Measurements from ENCODE around the gene LINC00632. TPM values are rescaled to one million over a fixed set of nuclear protein-coding genes. Genes with fewer than 3 reads are reported as not detected.

LINC00632 gene
- total and polyA plus RNA-seq, 7 experiments from 2014 or later: 0.28 to 9.9 (median 1.9) TPM; not detected in 1

- H3K27me3 ChIP-seq (ENCODE audit: control insufficient read depth in 2 of 2, insufficient read depth in 2 of 2, low read length in 2 of 2): no peaks in the 10 kb centered on the region
- DNase-seq (no peak), ATAC-seq (no peak)
- no peaks in the 10 kb centered on the region for H3K36me3 ChIP-seq (ENCODE audit: control insufficient read depth in 2 of 3, insufficient read depth in 3 of 3, low read length in 3 of 3)
- Mint-ChIP-seq H3K4me1 (no peaks in the 10 kb centered on the region), H3K27me3 (no peaks in the 10 kb centered on the region), H3K9me3 (no peaks in the 10 kb centered on the region), H3K36me3 (no peaks in the 10 kb centered on the region), H3K4me3 (no peak overlapping the region), H3K27ac (no peak overlapping the region)
- ChIA-PET CTCF (no interaction called here), POLR2A (no interaction called here)
- intact Hi-C loops (cut with micrococcal nuclease): no loop called here
- H3K4me1 ChIP-seq (ENCODE audit: control insufficient read depth in 2 of 2, insufficient read depth in 2 of 2, low read length in 2 of 2): no peaks in the 10 kb centered on the region
- no peak overlapping the region for H3K27ac ChIP-seq (ENCODE audit: low read depth, low read length)
- no peak overlapping the region for H3K4me3 ChIP-seq (ENCODE audit: low read length)
- no peaks in the 10 kb centered on the region for H3K9me3 ChIP-seq (ENCODE audit: control insufficient read depth in 2 of 3, low read length in 3 of 3)
Measured at GRCh38 chrX:140794642-140795041, 85.1 kb downstream of the LINC00632 start.

DNA sequence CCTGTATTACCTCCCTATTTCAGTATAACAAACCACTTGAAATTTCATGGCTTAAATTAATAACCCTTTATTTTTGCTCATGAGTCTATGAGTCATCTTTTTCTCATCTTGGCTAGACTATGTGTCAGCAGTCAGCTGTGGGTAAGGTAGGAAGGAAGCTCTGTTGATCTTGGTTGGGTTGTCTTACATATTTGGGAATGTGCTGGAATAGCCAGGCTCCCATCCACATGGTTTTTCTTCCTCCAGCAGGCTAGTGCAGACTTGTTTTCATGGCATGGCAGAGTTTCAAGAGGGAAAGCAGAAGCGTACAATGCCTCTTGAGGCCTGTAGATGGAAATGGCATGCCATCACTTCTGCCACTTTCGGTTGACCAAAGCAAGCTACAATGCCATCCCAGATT is 89.7 kb downstream of the LINC00632 start:
- no peaks in the 10 kb centered on the region for H3K9me3 ChIP-seq (ENCODE audit: control insufficient read depth in 2 of 3, low read length in 3 of 3)
- ATAC-seq (no peak), DNase-seq (no peak)
- H3K4me3 ChIP-seq (ENCODE audit: low read length): no peak overlapping the region
- intact Hi-C loops (cut with micrococcal nuclease): no loop called here
- Mint-ChIP-seq H3K9me3 (no peaks in the 10 kb centered on the region), H3K27me3 (no peaks in the 10 kb centered on the region), H3K36me3 (no peaks in the 10 kb centered on the region), H3K4me1 (no peaks in the 10 kb centered on the region), H3K27ac (no peak overlapping the region), H3K4me3 (no peak overlapping the region)
- no peaks in the 10 kb centered on the region for H3K27me3 ChIP-seq (ENCODE audit: control insufficient read depth in 2 of 2, insufficient read depth in 2 of 2, low read length in 2 of 2)
- no peaks in the 10 kb centered on the region for H3K36me3 ChIP-seq (ENCODE audit: control insufficient read depth in 2 of 3, insufficient read depth in 3 of 3, low read length in 3 of 3)
- H3K4me1 ChIP-seq (ENCODE audit: control insufficient read depth in 2 of 2, insufficient read depth in 2 of 2, low read length in 2 of 2): no peaks in the 10 kb centered on the region
- H3K27ac ChIP-seq (ENCODE audit: low read depth, low read length): no peak overlapping the region
- ChIA-PET POLR2A (no interaction called here), CTCF (no interaction called here)

DNA sequence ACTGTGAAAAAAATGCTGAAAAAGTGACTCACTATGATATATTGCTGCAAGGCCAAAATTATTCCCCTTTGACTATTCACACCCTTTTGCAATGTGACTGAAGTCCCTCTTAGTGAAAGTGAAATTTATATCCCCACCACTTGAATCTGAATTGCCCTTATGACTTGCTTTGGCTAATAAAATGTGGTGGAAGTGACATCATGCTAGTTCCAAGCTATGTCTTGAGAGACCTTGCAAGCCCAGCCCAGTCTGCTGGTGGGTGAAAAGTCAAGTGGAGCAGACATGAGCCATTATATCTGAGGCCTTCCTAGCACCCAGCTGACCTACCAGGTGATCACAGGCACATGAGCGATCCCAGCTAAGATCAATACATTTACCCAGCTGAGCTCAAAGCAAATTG is 94.7 kb downstream of the LINC00632 start:
- no peaks in the 10 kb centered on the region for H3K27me3 Mint-ChIP-seq

DNA sequence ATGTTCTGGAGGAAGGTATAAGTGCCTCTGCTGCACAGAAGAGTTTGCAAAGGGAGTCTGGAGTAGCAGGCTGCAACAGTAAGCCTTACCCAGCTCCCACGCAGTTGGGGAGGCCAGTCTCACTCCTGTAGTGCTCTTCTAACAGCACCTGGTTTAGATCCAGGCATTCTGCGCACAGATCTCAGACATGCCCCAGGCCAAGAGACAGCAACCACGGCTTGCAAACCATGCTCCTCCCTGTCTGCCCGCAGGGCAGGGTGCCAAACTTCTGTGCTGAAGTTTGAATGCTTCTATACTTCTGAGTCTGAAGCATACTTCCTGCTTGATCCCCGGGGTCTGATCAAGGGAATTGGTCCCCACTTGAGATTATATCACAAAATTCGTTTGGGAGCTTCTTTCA is 106.3 kb downstream of the LINC00632 start:
- intact Hi-C loops (cut with micrococcal nuclease): no loop called here
- CTCF ChIA-PET: no interaction called here
- peaks cover 1 to 34% (median 12%) of the 10 kb centered on the region in 11 donors for H3K9me3 Mint-ChIP-seq

More for the DNA sequence above, 94.7 kb downstream of the LINC00632 start:
- Mint-ChIP-seq H3K9me3 (peaks cover 0 to 31% (median 7%) of the 10 kb centered on the region in 11 donors), H3K4me1 (no peaks in the 10 kb centered on the region), H3K27ac (no peak overlapping the region), H3K4me3 (no peak overlapping the region), H3K36me3 (no peaks in the 10 kb centered on the region)
- no peaks in the 10 kb centered on the region for H3K4me1 ChIP-seq (ENCODE audit: control insufficient read depth in 2 of 2, insufficient read depth in 2 of 2, low read length in 2 of 2)
- POLR2A ChIA-PET: no interaction called here
- intact Hi-C loops (cut with micrococcal nuclease): no loop called here
- no peak overlapping the region for H3K27ac ChIP-seq (ENCODE audit: low read depth, low read length)
- no peak overlapping the region for H3K4me3 ChIP-seq (ENCODE audit: low read length)
- no peaks in the 10 kb centered on the region for H3K9me3 ChIP-seq (ENCODE audit: control insufficient read depth in 2 of 3, low read length in 3 of 3)
- no peaks in the 10 kb centered on the region for H3K36me3 ChIP-seq (ENCODE audit: control insufficient read depth in 2 of 3, insufficient read depth in 3 of 3, low read length in 3 of 3)
- CTCF ChIA-PET: no interaction called here
- ATAC-seq (no peak), DNase-seq (no peak)
- H3K27me3 ChIP-seq (ENCODE audit: control insufficient read depth in 2 of 2, insufficient read depth in 2 of 2, low read length in 2 of 2): no peaks in the 10 kb centered on the region

DNA sequence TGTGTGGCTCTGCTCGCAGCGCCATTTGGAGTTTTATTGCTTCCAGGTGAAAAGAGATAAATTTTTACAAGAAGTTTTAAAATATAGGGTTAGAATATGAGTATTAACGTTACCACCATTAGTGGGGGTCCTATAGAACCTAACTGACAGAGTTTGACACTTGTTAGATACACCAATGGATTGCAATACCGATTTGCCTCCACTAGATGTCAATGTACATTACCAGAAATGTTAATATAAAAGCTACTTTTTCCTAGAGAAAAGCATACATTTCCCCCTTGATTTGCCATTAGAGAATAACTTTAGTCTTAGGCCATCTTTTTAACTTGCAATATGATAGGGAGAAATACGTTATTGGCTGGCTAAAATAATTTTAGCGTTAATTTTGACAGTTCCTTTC is 108.4 kb downstream of the LINC00632 start:
- DNase-seq (no peak), ATAC-seq (no peak)
- POLR2A ChIA-PET: no interaction called here
- intact Hi-C loops (cut with micrococcal nuclease): no loop called here
- Histone ChIP-seq H3K4me1 (ENCODE audit: control insufficient read depth in 2 of 2, insufficient read depth in 2 of 2, low read length in 2 of 2) (no peaks in the 10 kb centered on the region), H3K9me3 (ENCODE audit: control insufficient read depth in 2 of 3, low read length in 3 of 3) (no peaks in the 10 kb centered on the region), H3K4me3 (ENCODE audit: low read length) (no peak overlapping the region), H3K36me3 (ENCODE audit: control insufficient read depth in 2 of 3, insufficient read depth in 3 of 3, low read length in 3 of 3) (no peaks in the 10 kb centered on the region), H3K27ac (ENCODE audit: low read depth, low read length) (no peak overlapping the region), H3K27me3 (ENCODE audit: control insufficient read depth in 2 of 2, insufficient read depth in 2 of 2, low read length in 2 of 2) (no peaks in the 10 kb centered on the region)
- peaks cover 0 to 6% (median 0%) of the 10 kb centered on the region in 7 donors for H3K4me1 Mint-ChIP-seq
- no peaks in the 10 kb centered on the region for H3K36me3 Mint-ChIP-seq
- CTCF ChIA-PET: no interaction called here
- no peak overlapping the region for H3K27ac Mint-ChIP-seq
- peaks cover 0 to 14% (median 3%) of the 10 kb centered on the region in 11 donors for H3K9me3 Mint-ChIP-seq
- H3K4me3 Mint-ChIP-seq: no peak overlapping the region
- no peaks in the 10 kb centered on the region for H3K27me3 Mint-ChIP-seq

More for the DNA sequence above, 106.3 kb downstream of the LINC00632 start:
- Histone ChIP-seq H3K9me3 (ENCODE audit: control insufficient read depth in 2 of 3, low read length in 3 of 3) (no peaks in the 10 kb centered on the region), H3K27me3 (ENCODE audit: control insufficient read depth in 2 of 2, insufficient read depth in 2 of 2, low read length in 2 of 2) (no peaks in the 10 kb centered on the region), H3K4me1 (ENCODE audit: control insufficient read depth in 2 of 2, insufficient read depth in 2 of 2, low read length in 2 of 2) (no peaks in the 10 kb centered on the region), H3K4me3 (ENCODE audit: low read length) (no peak overlapping the region), H3K36me3 (ENCODE audit: control insufficient read depth in 2 of 3, insufficient read depth in 3 of 3, low read length in 3 of 3) (no peaks in the 10 kb centered on the region), H3K27ac (ENCODE audit: low read depth, low read length) (no peak overlapping the region)
- ATAC-seq (no peak), DNase-seq (no peak)
- Mint-ChIP-seq H3K27ac (no peak overlapping the region), H3K4me1 (peaks cover 0 to 1% (median 0%) of the 10 kb centered on the region in 7 donors), H3K27me3 (peaks cover 0 to 4% (median 0%) of the 10 kb centered on the region in 5 donors), H3K36me3 (peaks cover 0 to 3% (median 0%) of the 10 kb centered on the region in 5 donors), H3K4me3 (no peak overlapping the region)
- POLR2A ChIA-PET: no interaction called here

GRCh38 chrX:140821280-140821679 is 111.7 kb downstream of the LINC00632 start:
- Histone ChIP-seq H3K9me3 (ENCODE audit: control insufficient read depth in 2 of 3, low read length in 3 of 3) (no peaks in the 10 kb centered on the region), H3K27ac (ENCODE audit: low read depth, low read length) (no peak overlapping the region), H3K27me3 (ENCODE audit: control insufficient read depth in 2 of 2, insufficient read depth in 2 of 2, low read length in 2 of 2) (no peaks in the 10 kb centered on the region), H3K4me1 (ENCODE audit: control insufficient read depth in 2 of 2, insufficient read depth in 2 of 2, low read length in 2 of 2) (no peaks in the 10 kb centered on the region), H3K36me3 (ENCODE audit: control insufficient read depth in 2 of 3, insufficient read depth in 3 of 3, low read length in 3 of 3) (no peaks in the 10 kb centered on the region), H3K4me3 (ENCODE audit: low read length) (no peak overlapping the region)
- Mint-ChIP-seq H3K9me3 (no peaks in the 10 kb centered on the region), H3K4me1 (peaks cover 0 to 7% (median 0%) of the 10 kb centered on the region in 7 donors), H3K36me3 (no peaks in the 10 kb centered on the region), H3K27me3 (no peaks in the 10 kb centered on the region), H3K4me3 (no peak overlapping the region), H3K27ac (no peak overlapping the region)
- intact Hi-C loops (cut with micrococcal nuclease): no loop called here
- DNase-seq (no peak), ATAC-seq (no peak)
- CTCF ChIA-PET: no interaction called here
- POLR2A ChIA-PET: no interaction called here

DNA sequence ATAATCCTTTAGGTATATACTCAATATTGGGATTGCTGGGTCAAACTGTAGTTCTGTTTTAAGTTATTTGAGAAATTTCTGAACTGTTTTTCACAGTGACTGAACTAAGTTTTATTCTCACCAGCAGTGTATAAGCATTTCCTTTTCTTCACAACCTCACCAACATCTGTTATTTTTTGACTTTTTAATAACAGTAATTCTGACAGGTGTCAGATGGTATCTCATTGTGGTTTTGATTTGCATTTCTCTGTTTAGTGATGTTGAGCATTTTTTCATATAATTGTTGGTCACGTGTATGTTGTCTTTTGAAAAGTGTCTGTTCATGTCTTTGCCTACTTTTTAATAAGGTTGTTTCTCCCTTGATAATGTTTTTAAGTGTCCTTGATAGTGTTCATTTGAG is 112.6 kb downstream of the LINC00632 start:
- Histone ChIP-seq H3K9me3 (ENCODE audit: control insufficient read depth in 2 of 3, low read length in 3 of 3) (no peaks in the 10 kb centered on the region), H3K4me3 (ENCODE audit: low read length) (no peak overlapping the region), H3K36me3 (ENCODE audit: control insufficient read depth in 2 of 3, insufficient read depth in 3 of 3, low read length in 3 of 3) (no peaks in the 10 kb centered on the region), H3K27ac (ENCODE audit: low read depth, low read length) (no peak overlapping the region), H3K4me1 (ENCODE audit: control insufficient read depth in 2 of 2, insufficient read depth in 2 of 2, low read length in 2 of 2) (no peaks in the 10 kb centered on the region), H3K27me3 (ENCODE audit: control insufficient read depth in 2 of 2, insufficient read depth in 2 of 2, low read length in 2 of 2) (no peaks in the 10 kb centered on the region)
- intact Hi-C loops (cut with micrococcal nuclease): no loop called here
- POLR2A ChIA-PET: no interaction called here
- CTCF ChIA-PET: no interaction called here
- DNase-seq: no peak
- no peaks in the 10 kb centered on the region for H3K9me3 Mint-ChIP-seq
- H3K4me3 Mint-ChIP-seq: no peak overlapping the region
- no peaks in the 10 kb centered on the region for H3K36me3 Mint-ChIP-seq
- H3K4me1 Mint-ChIP-seq: peaks cover 0 to 7% (median 0%) of the 10 kb centered on the region in 7 donors
- no peak overlapping the region for H3K27ac Mint-ChIP-seq
- ATAC-seq: no peak
- H3K27me3 Mint-ChIP-seq: no peaks in the 10 kb centered on the region
